ENCODE data around the gene HIPK2.

The HIPK2 gene

DNA sequence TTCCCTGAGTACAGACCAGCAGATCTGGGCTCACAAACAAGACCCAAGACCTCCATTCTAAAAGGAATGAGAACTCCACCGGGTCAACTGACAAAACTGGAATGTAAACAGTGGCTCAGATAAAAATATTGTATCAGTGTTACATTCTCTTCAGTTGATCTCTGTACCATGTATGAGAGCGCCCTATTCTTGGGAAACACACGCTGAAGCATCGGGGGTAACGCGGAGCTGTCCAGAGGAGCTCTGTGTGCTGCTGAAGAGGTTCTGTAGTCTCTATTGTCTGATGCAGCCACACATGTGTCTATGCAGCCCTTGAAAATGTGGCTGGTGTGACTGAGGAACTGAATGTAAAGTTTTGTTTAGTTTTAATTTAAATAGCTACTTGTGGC lies 39.7 kb downstream of the HIPK2 start:
- FAIRE-seq: no peak
- DNase-seq (ENCODE audit: insufficient read length, low spot score): no peak
- TF ChIP-seq, protein P1, sequence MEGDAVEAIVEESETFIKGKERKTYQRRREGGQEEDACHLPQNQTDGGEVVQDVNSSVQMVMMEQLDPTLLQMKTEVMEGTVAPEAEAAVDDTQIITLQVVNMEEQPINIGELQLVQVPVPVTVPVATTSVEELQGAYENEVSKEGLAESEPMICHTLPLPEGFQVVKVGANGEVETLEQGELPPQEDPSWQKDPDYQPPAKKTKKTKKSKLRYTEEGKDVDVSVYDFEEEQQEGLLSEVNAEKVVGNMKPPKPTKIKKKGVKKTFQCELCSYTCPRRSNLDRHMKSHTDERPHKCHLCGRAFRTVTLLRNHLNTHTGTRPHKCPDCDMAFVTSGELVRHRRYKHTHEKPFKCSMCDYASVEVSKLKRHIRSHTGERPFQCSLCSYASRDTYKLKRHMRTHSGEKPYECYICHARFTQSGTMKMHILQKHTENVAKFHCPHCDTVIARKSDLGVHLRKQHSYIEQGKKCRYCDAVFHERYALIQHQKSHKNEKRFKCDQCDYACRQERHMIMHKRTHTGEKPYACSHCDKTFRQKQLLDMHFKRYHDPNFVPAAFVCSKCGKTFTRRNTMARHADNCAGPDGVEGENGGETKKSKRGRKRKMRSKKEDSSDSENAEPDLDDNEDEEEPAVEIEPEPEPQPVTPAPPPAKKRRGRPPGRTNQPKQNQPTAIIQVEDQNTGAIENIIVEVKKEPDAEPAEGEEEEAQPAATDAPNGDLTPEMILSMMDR (IDR thresholded peaks at IDR 0.05; ENCODE audit: insufficient read depth, missing control alignments): no peak

DNA sequence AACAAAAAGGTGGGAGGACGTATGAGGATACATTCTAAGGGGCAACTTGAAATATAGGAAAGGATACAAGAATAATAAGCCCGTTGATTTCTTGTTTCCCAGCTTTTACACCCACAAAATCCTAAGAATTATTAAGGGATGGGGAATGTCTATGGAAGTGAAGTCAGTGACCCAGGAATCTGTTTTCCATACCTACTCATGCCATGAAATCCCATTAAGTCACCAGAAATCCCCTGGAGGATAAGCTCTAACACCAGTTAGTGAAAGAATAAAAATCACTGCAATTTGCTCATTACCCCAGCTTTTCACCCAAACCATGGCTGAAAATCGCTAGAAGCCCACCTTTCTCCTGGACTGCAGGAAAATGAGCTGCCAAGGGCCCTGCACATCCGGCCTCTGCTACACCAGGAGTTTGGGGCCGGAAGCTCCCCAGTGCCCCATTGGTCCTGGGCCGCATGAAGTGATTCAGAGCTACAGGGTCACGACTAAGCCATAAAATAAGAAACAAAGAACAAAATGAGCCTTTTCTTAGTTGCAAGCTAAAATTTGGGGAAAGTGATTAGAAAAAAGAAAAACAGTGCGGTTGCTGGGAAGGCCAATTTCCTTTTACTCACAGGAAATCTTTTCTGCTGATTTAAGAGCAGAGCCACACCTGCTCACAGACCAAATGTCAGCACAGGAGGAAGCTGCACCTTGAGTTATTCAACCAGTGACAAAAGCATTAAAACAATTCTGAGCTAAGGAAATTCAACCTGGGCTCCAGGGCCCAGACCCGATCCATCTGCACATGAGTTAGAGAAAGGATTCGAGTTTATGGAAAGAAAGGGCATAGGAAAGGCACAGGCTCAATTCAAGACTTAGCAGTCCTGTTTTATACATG lies 40.3 kb downstream of the HIPK2 start:
- no peak for FAIRE-seq

DNA sequence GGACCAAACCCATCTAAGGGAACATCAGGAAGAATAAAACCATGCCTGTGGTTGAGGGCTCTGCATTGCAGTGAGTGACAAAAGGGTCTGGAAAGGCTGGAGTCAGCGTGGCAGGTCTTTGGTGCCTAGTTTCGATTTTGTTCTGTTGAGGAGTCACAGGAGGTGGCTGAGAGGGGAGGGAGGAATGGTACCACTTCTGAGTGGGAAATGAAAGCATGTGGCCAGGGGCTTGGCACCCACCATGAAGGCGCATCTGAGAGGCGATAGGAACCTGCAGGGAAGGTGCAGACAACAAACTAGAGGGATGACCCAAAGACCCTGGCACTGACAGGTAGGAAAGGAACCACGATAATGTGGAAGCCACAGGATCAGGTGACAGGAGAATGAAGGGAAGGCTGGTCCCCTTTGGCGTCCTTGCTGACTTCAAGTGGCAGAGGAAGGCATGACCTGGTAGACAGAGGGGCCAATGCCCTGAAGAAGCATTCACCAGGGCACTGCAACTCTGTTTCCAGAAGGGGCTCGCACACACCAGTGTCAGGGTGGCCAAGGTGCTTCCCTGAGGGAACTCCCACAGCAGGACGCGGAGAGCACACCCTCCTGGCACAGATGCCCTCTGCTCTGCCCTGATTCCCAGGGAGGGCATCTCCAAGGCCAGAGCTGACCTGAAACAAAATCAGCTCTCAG lies 41.7 kb downstream of the HIPK2 start:
- TF ChIP-seq, protein P1 (IDR thresholded peaks at IDR 0.05; ENCODE audit: insufficient read depth, missing control alignments): no peak
- no peak for FAIRE-seq
- no peak for DNase-seq (ENCODE audit: insufficient read length, low spot score)

More for the DNA sequence above, 40.3 kb downstream of the HIPK2 start:
- TF ChIP-seq, protein P1 (IDR thresholded peaks at IDR 0.05; ENCODE audit: insufficient read depth, missing control alignments): no peak
- no peak for DNase-seq (ENCODE audit: insufficient read length, low spot score)

DNA sequence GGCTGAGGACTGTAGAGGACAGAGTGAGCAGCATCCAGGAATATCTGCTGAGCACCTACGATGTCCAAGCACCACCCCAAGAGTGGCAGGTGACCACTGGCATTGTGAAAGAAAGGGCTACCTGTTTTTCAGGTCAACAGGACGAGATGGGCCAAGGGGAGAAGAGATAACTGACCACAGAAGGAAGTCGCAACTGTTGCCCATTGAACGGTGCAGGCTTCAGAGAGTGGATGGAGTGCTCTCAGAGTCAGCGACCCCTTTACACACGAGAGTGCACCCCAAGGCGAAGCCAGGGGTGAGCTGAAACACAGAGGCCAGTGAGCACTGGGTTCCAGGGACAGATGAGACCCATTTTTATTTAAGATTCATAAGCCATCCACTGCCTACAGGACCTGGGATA lies 42.3 kb downstream of the HIPK2 start:
- FAIRE-seq (no peak), DNase-seq (ENCODE audit: insufficient read length, low spot score) (no peak)
- TF ChIP-seq, protein P1 (IDR thresholded peaks at IDR 0.05; ENCODE audit: insufficient read depth, missing control alignments): no peak

DNA sequence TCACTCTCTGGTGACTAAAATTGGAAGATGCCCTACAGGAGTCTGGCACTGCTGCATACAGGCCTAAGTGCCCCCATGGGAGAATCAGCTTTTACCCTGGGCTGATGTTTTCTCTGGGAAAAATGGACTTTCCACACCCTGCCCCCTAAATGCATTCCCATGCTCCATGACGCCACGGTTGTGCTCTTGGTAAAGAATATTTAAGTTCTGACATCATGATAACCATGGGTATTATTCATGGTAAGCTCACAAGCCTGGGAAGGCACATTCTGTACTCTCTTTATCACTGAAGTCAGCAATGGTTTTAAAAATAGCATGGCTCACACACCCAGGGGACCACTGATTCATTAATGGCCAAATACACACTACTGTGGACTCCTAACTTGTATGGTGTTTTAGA lies 43.4 kb downstream of the HIPK2 start:
- DNase-seq (ENCODE audit: insufficient read length, low spot score) (no peak), FAIRE-seq (no peak)
- TF ChIP-seq, protein P1 (IDR thresholded peaks at IDR 0.05; ENCODE audit: insufficient read depth, missing control alignments): no peak

DNA sequence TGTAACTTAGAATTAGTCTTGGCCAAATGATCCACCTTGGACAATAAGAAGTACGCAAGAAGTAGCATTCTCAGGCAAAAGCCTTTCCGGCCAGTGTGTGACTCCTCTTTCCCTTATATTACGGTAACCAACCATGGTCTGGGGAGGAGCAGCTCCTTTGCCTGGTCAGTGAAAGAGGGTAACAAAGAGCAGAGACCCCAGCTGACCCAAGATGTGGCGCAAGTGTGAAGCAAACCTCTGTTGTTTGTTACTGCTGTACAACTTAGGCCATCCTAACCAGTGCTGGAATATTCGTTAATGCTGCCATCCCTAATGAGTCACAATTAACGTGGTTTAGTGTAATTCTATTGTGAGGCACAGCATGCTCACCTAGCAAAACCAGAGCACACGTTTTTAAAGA lies 44.0 kb downstream of the HIPK2 start:
- TF ChIP-seq, protein P1 (IDR thresholded peaks at IDR 0.05; ENCODE audit: insufficient read depth, missing control alignments): no peak
- DNase-seq (ENCODE audit: insufficient read length, low spot score): no peak
- FAIRE-seq: no peak

All from D721Med (cell line).